Ovary (tissue), 9 donors: Measurements from ENCODE around the gene WNT7B. TPM values are rescaled to one million over a fixed set of nuclear protein-coding genes. Genes with fewer than 3 reads are reported as not detected.

Source experiments
- DNase-seq, 5 donors: peaks; one replicate each; pipeline ENCODE4 v3.0.0-alpha.2; 2019 to 2020
- H3K27ac ChIP-seq, 2 donors: fragments of 200-600 bp; one replicate each; pipeline versions ENCODE4 v1.5.1 to v1.8.0; 2019 to 2022
- H3K27me3 ChIP-seq: fragments of 200-600 bp; one replicate; pipeline ENCODE4 v1.8.0; 2022
- H3K36me3 ChIP-seq: fragments of 200-600 bp; sonication (generic); one replicate; pipeline ENCODE4 v1.5.1; 2019
- H3K4me1 ChIP-seq: one replicate; pipeline ENCODE4 v1.8.1; 2013; ENCODE audit warnings: mild to moderate bottlenecking, moderate library complexity; ENCODE audit not compliant: insufficient read depth
- H3K4me3 ChIP-seq: fragments of 200-600 bp; sonication (generic); one replicate; pipeline ENCODE4 v1.5.1; 2017
- H3K9me3 ChIP-seq, 2 donors: fragments of 200-600 bp in 1 of 2; sonication (generic) in 1 of 2; one replicate each; pipeline versions ENCODE4 v1.5.1 to v1.8.1; 2013 to 2019; ENCODE audit warnings: mild to moderate bottlenecking in 1 of 2, moderate library complexity in 1 of 2
- CTCF ChIP-seq, 3 donors: fragments of 450-650 bp in 2 of 3; fragments of 200-600 bp in 1 of 3; IDR thresholded peaks; one replicate each; pipeline versions ENCODE4 v1.5.1 to v1.8.0; 2016 to 2022; ENCODE audit warnings: antibody characterized with exemption in 3 of 3, mild to moderate bottlenecking in 1 of 3
- EP300 ChIP-seq: sonication (generic); formaldehyde crosslinking; IDR thresholded peaks from one replicate; pipeline ENCODE4 v1.6.1; 2017; ENCODE audit warnings: antibody characterized with exemption
- POLR2A ChIP-seq: fragments of 450-650 bp; IDR thresholded peaks from one replicate; pipeline ENCODE4 v1.6.1; 2017; ENCODE audit warnings: antibody characterized with exemption, mild to moderate bottlenecking, moderate library complexity
- WGBS, 3 donors: extraction: QIAGEN DNeasy Blood & Tissue Kit in 1 of 3; methylation state at CpG; one replicate each; pipeline versions ENCODE4 v1.1.5 to v1.1.7; 2013 to 2017; 5-methylcytosine and 5-hydroxymethylcytosine counted together
- intact Hi-C, 4 donors: fragments of 100-400 bp; cut with DNase I; formaldehyde crosslinking; loops; one replicate each; pipeline versions ENCODE4 v1.11.0 to v1.15.1; 2022 to 2023
- polyA plus RNA-seq, 2 donors: library from polyadenylated mRNA; stranded (reverse); fragments of 200-250 nt in 1 of 2; fragments of 350-450 nt in 1 of 2; fragmentation: Illumina TruSeq in 1 of 2; extraction: RNeasy Lipid Tissue Mini Kit (QIAGEN cat#74804) in 1 of 2; gene quantifications; one replicate each; pipeline ENCODE4 v1.2.3, GENCODE V29; 2013 to 2014
- total RNA-seq, 7 donors: library from RNA; depleted of rRNA in 2 of 7; stranded (reverse); fragments of >200 nt in 2 of 7; fragmentation: NEBNext Ultra II Directional in 3 of 7; extraction: Animal tissue kit (Norgen Biotek cat#: 25700) in 3 of 7; gene quantifications; one replicate each; pipeline versions ENCODE4 v1.1.0 to v1.2.4, GENCODE V29; 2016 to 2023
- donor health status: DM: no; HTN: no; CAD: no; lungs with moderate emphysema.
- donor health status: DM: no; HTN: no; CAD: no.
- donor health status: Bipolar disorder and iron deficiency.
- donor health status: DM: yes; HTN: yes; CAD: no.
- donor health status: DM: no; HTN: no; CAD: no.
- donor health status: DM: yes; HTN: yes; CAD: no.

Gene WNT7B
- total and polyA plus RNA-seq, 9 donors, result 0.22 to 2.5 (median 0.59) TPM; not detected in 5

GRCh38 chr22:45885171-45885840 is 91.7 kb downstream of the WNT7B start:
- H3K9me3 ChIP-seq, result no peaks in the 10 kb centered on the region
- no peak overlapping the region for H3K27ac ChIP-seq
- H3K36me3 ChIP-seq, result no peaks in the 10 kb centered on the region
- no peaks in the 10 kb centered on the region for H3K4me1 ChIP-seq
- TF ChIP-seq POLR2A (no peak), CTCF (IDR thresholded peaks at IDR 0.05) (no peak), EP300 (no peak)
- H3K4me3 ChIP-seq, result no peak overlapping the region
- H3K27me3 ChIP-seq, result no peaks in the 10 kb centered on the region
- intact Hi-C loops, result no loop called here
- DNase-seq, result peak in 1 of 5 donors; percentile 25
- 74 to 89% (median 76%) methylated on average over 14 to 16 of the region's 16 CpGs for WGBS, 3 donors

DNA sequence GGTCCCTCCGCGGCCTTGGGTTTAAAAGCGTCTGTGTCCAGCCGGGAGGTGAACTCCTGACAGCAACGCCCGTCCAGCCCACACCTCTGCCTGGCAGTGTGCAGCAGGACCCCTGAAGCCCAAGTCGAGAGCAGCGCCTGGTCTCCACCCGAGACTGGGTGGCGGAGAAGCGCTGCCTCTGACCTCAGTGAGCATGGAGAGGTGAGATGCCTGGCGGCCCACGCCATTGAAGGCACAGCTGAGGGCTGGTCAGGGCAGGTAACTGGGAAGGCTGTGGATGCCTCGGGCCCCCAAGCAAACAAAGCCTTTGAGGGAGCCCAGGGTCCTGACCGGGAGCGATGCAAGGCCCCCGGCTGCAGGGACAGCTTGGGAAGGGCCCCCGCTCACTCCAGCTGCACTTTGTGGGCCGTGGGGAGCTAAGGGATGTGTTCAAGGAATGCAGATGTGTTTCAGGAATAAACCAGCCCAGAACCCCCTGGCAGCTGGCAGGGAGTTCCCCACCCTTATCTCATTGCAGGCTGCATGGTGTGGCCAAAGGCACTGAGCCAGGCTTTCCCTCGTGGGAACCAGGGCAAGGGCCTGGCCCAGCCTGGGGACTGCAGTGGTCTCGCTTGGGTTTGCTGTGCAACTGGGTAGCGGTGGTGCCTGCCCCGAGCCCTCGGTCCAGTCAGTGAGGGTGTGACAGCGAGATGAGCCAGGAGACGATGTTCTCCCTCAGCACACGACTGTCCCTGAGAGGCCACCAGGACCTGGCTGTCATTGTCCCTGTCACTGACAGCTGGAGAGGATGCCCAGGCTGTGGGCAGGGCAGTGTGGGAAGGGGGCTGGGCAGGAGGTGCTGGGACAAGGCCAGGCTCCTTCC is 92.5 kb downstream of the WNT7B start:
- WGBS, 3 donors, result 56 to 71% (median 60%) methylated on average over 25 to 27 of the region's 27 CpGs
- intact Hi-C loops, result no loop called here
- H3K27me3 ChIP-seq, result no peaks in the 10 kb centered on the region

DNA sequence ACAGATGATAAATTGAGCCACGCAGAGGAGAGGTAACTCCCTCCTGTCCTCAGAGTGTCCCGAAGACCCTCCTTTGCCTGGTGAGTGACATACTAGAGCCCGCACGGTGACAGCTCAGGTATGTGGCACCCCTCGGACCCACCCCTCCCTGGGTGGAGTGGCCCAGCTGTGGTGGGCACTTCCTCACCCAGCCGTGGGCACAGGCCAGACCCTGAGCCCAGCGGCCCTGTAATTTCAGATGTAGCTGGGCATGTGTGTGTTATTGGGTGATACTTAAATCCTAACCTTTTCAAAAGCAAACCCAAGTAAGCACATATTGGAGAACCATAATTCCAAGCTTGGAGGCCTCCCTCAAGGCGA is 93.2 kb downstream of the WNT7B start:
- Histone ChIP-seq H3K27me3 (no peaks in the 10 kb centered on the region), H3K9me3 (no peaks in the 10 kb centered on the region), H3K4me3 (no peak overlapping the region), H3K27ac (no peak overlapping the region), H3K4me1 (no peaks in the 10 kb centered on the region), H3K36me3 (no peaks in the 10 kb centered on the region)
- TF ChIP-seq POLR2A, result no peak
- TF ChIP-seq EP300, result no peak
- TF ChIP-seq CTCF (IDR thresholded peaks at IDR 0.05), result no peak
- no peak for DNase-seq
- intact Hi-C loops, result no loop called here
- WGBS, 3 donors, result 81 to 89% (median 88%) methylated on average over 8 of the region's 8 CpGs

More for the DNA sequence above, 92.5 kb downstream of the WNT7B start:
- Histone ChIP-seq H3K4me1 (no peaks in the 10 kb centered on the region), H3K9me3 (no peaks in the 10 kb centered on the region), H3K36me3 (no peaks in the 10 kb centered on the region), H3K4me3 (no peak overlapping the region), H3K27ac (no peak overlapping the region)
- peak in 2 of 5 donors; percentile 5 to 30 for DNase-seq
- TF ChIP-seq POLR2A (no peak), EP300 (no peak), CTCF (IDR thresholded peaks at IDR 0.05) (no peak)

DNA sequence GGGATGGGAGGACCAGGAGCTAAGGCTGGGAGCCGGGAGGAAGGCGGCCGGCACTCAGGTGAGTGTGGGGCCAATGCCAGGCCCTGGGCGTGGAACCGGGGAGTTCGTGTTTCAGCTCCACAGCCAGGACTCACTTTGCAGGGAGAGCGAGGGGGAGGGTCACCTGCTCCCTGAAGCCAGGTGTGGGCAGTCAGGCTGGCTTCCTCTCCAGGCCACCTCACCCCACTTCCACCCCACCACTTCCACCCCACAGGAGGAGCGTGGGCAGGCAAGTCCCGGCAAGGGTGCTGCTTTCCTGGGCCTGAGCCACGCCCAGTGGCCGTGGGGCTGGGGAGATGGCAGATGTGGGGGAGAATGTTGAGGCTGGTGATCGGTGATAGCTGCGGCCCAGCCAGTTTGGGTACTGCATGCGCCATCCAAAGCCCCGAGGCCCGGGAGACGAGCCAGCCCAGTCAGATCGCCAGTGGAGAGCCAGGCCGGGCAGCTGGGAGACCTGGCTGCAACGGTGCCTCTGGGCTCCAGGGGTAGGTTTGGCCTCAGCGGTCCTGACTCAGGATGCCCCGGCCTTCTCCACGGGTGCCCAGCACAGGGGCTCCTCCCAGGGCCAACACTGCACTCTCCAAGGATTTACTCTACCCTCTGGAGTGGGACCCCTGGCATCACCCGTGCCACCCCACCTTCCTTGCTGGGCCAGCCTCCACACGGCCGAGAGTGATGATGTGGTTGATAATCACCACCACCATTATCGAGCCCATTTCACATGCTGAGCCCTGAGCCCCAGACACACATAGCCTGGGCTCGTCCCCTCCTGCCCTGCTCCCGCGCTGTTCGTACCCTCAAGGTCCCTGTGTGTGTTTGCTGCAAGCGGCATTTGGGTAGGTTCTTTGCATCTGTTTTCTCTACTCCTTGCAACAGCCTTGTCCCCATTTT is 93.8 kb downstream of the WNT7B start:
- H3K27me3 ChIP-seq, result no peaks in the 10 kb centered on the region

More for the DNA sequence above, 93.8 kb downstream of the WNT7B start:
- H3K27ac ChIP-seq, result no peak overlapping the region
- H3K4me3 ChIP-seq, result no peak overlapping the region
- H3K4me1 ChIP-seq, result no peaks in the 10 kb centered on the region
- H3K9me3 ChIP-seq, result no peaks in the 10 kb centered on the region
- no peaks in the 10 kb centered on the region for H3K36me3 ChIP-seq
- DNase-seq, result peak in 3 of 5 donors; percentile 4 to 28 (median 8)
- TF ChIP-seq CTCF (IDR thresholded peaks at IDR 0.05) (no peak), POLR2A (no peak), EP300 (no peak)
- intact Hi-C loops, result no loop called here
- 76 to 83% (median 80%) methylated on average over 30 to 32 of the region's 32 CpGs for WGBS, 3 donors
